OCI-LY7 (cell line): ENCODE measurements around the gene SPG7. TPM values are rescaled to one million over a fixed set of nuclear protein-coding genes. Genes with fewer than 3 reads are reported as not detected.

Experiments used
- BruUV-seq: library from RNA; stranded (reverse); fragments of 400-500 nt; replicated peaks from 2 replicates; lab custom pipeline; 2021; lab: Mats Ljungman, UMichigan
- CTCF ChIA-PET: fragments of 300-600 bp; sonication (Branson Sonifier 250); formaldehyde crosslinking; loops from one replicate; lab custom pipeline; 2022; ENCODE audit warnings: antibody characterized with exemption; ENCODE audit not compliant: unreplicated experiment; lab: Charles Lee
- POLR2A ChIA-PET: fragments of 300-600 bp; sonication (Branson Sonifier 250); formaldehyde crosslinking; loops from one replicate; lab custom pipeline; 2022; ENCODE audit warnings: antibody characterized with exemption; lab: Charles Lee
- DNase-seq: peaks from one replicate; pipeline ENCODE4 v3.0.0-alpha.2; 2015; ENCODE audit warnings: low spot score
- H2AFZ ChIP-seq: fragments of 200-600 bp; sonication (generic), shearing (Covaris generic); 2 replicates; pipeline ENCODE4 v1.6.1; 2014; ENCODE audit warnings: mild to moderate bottlenecking, antibody characterized with exemption, low read length, moderate library complexity
- H3K27ac ChIP-seq: fragments of 200-600 bp; sonication (generic); 2 replicates; pipeline ENCODE4 v1.5.1; 2014; ENCODE audit warnings: mixed run types, low read depth, mild to moderate bottlenecking, moderate library complexity, low read length, inconsistent platforms; ENCODE audit not compliant: poor library complexity, severe bottlenecking
- H3K36me3 ChIP-seq: fragments of 200-600 bp; sonication (generic); 2 replicates; pipeline ENCODE4 v1.6.1; 2014; ENCODE audit warnings: mild to moderate bottlenecking, antibody characterized with exemption, low read length, moderate library complexity, mixed read lengths; ENCODE audit not compliant: insufficient read depth
- H3K4me1 ChIP-seq: fragments of 200-600 bp; sonication (generic); 2 replicates; pipeline ENCODE4 v1.5.1; 2014; ENCODE audit warnings: mild to moderate bottlenecking, low read length; ENCODE audit not compliant: insufficient read depth, poor library complexity, severe bottlenecking
- H3K4me2 ChIP-seq: fragments of 200-600 bp; sonication (generic); 2 replicates; pipeline ENCODE4 v1.6.1; 2014; ENCODE audit warnings: mild to moderate bottlenecking, low read length
- H3K4me3 ChIP-seq: fragments of 200-600 bp; sonication (generic); 2 replicates; pipeline ENCODE4 v1.5.1; 2014; ENCODE audit warnings: mild to moderate bottlenecking, low read depth, low read length; ENCODE audit not compliant: poor library complexity, severe bottlenecking
- H3K79me2 ChIP-seq: fragments of 200-600 bp; sonication (generic); 2 replicates; pipeline ENCODE4 v1.6.1; 2016; ENCODE audit warnings: low read depth, mild to moderate bottlenecking, low read length, moderate library complexity, mixed read lengths; ENCODE audit not compliant: insufficient read depth
- H3K9me2 ChIP-seq: fragments of 200-600 bp; sonication (generic); 2 replicates; pipeline ENCODE4 v1.6.1; 2016; ENCODE audit warnings: mild to moderate bottlenecking, low read length, mixed read lengths; ENCODE audit not compliant: insufficient read depth
- H3K9me3 ChIP-seq: fragments of 200-600 bp; sonication (generic); 2 replicates; pipeline ENCODE4 v1.6.1; 2014; ENCODE audit warnings: mild to moderate bottlenecking, mixed run types, low read length, mixed read lengths
- H4K20me1 ChIP-seq: fragments of 200-600 bp; sonication (generic); 2 replicates; pipeline ENCODE4 v1.6.1; 2014; ENCODE audit warnings: mild to moderate bottlenecking, antibody characterized with exemption, low read length, moderate library complexity, mixed read lengths; ENCODE audit not compliant: insufficient read depth
- CTCF ChIP-seq: fragments of 200-600 bp; sonication (generic); conservative IDR thresholded peaks from 2 replicates; pipeline ENCODE4 v1.5.1; 2014; ENCODE audit warnings: mild to moderate bottlenecking, antibody characterized with exemption, low read length, moderate library complexity, mixed read lengths
- EZH2phosphoT487 ChIP-seq: fragments of 200-600 bp; sonication (generic); IDR thresholded peaks from 2 replicates; pipeline ENCODE4 v1.6.1; 2018; ENCODE audit warnings: low read depth, borderline replicate concordance, mild to moderate bottlenecking, mixed run types, antibody characterized with exemption, low read length, moderate library complexity, mixed read lengths
- intact Hi-C: fragments of 100-400 bp; cut with micrococcal nuclease; formaldehyde crosslinking; loops from one replicate; pipeline ENCODE4 v1.10.0; 2022; ENCODE audit not compliant: unreplicated experiment
- total RNA-seq, 2 experiments: library from RNA; depleted of rRNA in 1 of 2; stranded (reverse); fragments of >200 nt in 1 of 2; shearing (Covaris generic) in 1 of 2; gene quantifications; 2 replicates each; pipeline ENCODE4 v1.2.3, GENCODE V29; 2014 to 2022

The SPG7 gene
- total RNA-seq, 2 experiments from 2014 or later = 92.7 to 121 TPM

GRCh38 chr16:89575247-89576152 is 67.3 kb downstream of the SPG7 start, which contains the start of gene CPNE7:
Gene CPNE7, plus strand, starts transcription at chr16:89575758. Its CDS starts 140 bp downstream, at chr16:89575898.
- no peak for DNase-seq
- BruUV-seq = no TSS peak
- Histone ChIP-seq H3K36me3 (no peaks in the 10 kb centered on the region), H3K27ac (no peak within 1 kb of the TSS), H3K9me3 (no peaks in the 10 kb centered on the region), H3K79me2 (no peaks in the 10 kb centered on the region), H3K4me3 (peak within 1 kb of the TSS; percentile 42), H3K4me1 (peaks cover 23% of the 10 kb centered on the region), H3K9me2 (no peaks in the 10 kb centered on the region), H2AFZ (no peak within 1 kb of the TSS), H3K4me2 (peak within 1 kb of the TSS; percentile 40), H4K20me1 (no peaks in the 10 kb centered on the region)
- intact Hi-C loops = no loop called here
- ChIA-PET POLR2A (no interaction called here), CTCF (interaction anchor here (0.6 kb wide), 1 partner anchor 8 kb away, joined by 3 read pairs; no protein-coding TSS in a partner anchor)
- TF ChIP-seq EZH2phosphoT487 (no peak), CTCF (no peak)

- no peaks in the 10 kb centered on the region for H3K36me3 ChIP-seq
- no TSS peak for BruUV-seq
- ChIA-PET CTCF (interaction anchor here (0.6 kb wide), 1 partner anchor 9 kb away, joined by 3 read pairs; no protein-coding TSS in a partner anchor), POLR2A (no interaction called here)
- no peak overlapping the region for H2AFZ ChIP-seq
- no peak for DNase-seq
- H3K27ac ChIP-seq = no peak overlapping the region
- H3K4me1 ChIP-seq = peaks cover 23% of the 10 kb centered on the region
- TF ChIP-seq CTCF = no peak
- TF ChIP-seq EZH2phosphoT487 = no peak
- H3K9me2 ChIP-seq = no peaks in the 10 kb centered on the region
- no peak overlapping the region for H3K4me2 ChIP-seq
- intact Hi-C loops = no loop called here
- no peak overlapping the region for H3K4me3 ChIP-seq
- H4K20me1 ChIP-seq = no peaks in the 10 kb centered on the region
- no peaks in the 10 kb centered on the region for H3K79me2 ChIP-seq
- no peaks in the 10 kb centered on the region for H3K9me3 ChIP-seq
These were observed 68.2 kb downstream of the SPG7 start for GRCh38 chr16:89576153-89577054.
